A673 (cell line): ENCODE results near the gene TENM3. TPM values are rescaled to one million over a fixed set of nuclear protein-coding genes. Genes with fewer than 3 reads are reported as not detected.

Source experiments
- BruUV-seq: library from RNA; stranded (reverse); fragments of 400-500 nt; replicated peaks from 2 replicates; lab custom pipeline; 2021; lab: Mats Ljungman, UMichigan
- CTCF ChIA-PET: fragments of 300-600 bp; sonication (Branson Sonifier 250); formaldehyde crosslinking; loops from one replicate; lab custom pipeline; 2022; ENCODE audit warnings: antibody characterized with exemption; lab: Charles Lee
- POLR2A ChIA-PET: fragments of 300-600 bp; sonication (Branson Sonifier 250); formaldehyde crosslinking; loops from one replicate; lab custom pipeline; 2022; ENCODE audit warnings: antibody characterized with exemption; ENCODE audit not compliant: low non-redundant PET; lab: Charles Lee
- DNase-seq: peaks from one replicate; pipeline ENCODE4 v3.0.0-alpha.2; 2015; ENCODE audit warnings: low spot score
- H3K27ac ChIP-seq: fragments of 200-600 bp; sonication (generic); 2 replicates; pipeline ENCODE4 v1.5.1; 2016; ENCODE audit warnings: mixed run types, low read depth, mild to moderate bottlenecking, mixed read lengths, antibody characterized with exemption, low read length; ENCODE audit not compliant: poor library complexity, severe bottlenecking
- H3K27me3 ChIP-seq: fragments of 200-600 bp; sonication (generic); replicated peaks from 2 replicates; pipeline ENCODE4 v1.6.1; 2017; ENCODE audit warnings: mixed run types, low read depth, mild to moderate bottlenecking, mixed read lengths, antibody characterized with exemption, low read length; ENCODE audit not compliant: insufficient read depth, poor library complexity
- H3K36me3 ChIP-seq: fragments of 200-600 bp; sonication (generic); 2 replicates; pipeline ENCODE4 v1.6.1; 2016; ENCODE audit warnings: mixed run types, mild to moderate bottlenecking, mixed read lengths, antibody characterized with exemption, low read length; ENCODE audit not compliant: insufficient read depth, poor library complexity, severe bottlenecking
- H3K4me1 ChIP-seq: fragments of 200-600 bp; sonication (generic); 2 replicates; pipeline ENCODE4 v1.6.1; 2017; ENCODE audit warnings: mixed run types, mild to moderate bottlenecking, mixed read lengths, antibody characterized with exemption, low read length; ENCODE audit not compliant: insufficient read depth, poor library complexity, severe bottlenecking
- H3K4me3 ChIP-seq: fragments of 200-600 bp; sonication (generic); 2 replicates; pipeline ENCODE4 v1.5.1; 2016; ENCODE audit warnings: low read depth, mixed run types, mild to moderate bottlenecking, mixed read lengths, low read length; ENCODE audit not compliant: poor library complexity, severe bottlenecking
- H3K9me3 ChIP-seq: fragments of 200-600 bp; sonication (generic); 2 replicates; pipeline ENCODE4 v1.6.1; 2016; ENCODE audit warnings: mixed run types, low read depth, mild to moderate bottlenecking, mixed read lengths, antibody characterized with exemption, low read length; ENCODE audit not compliant: poor library complexity, severe bottlenecking
- EZH2 ChIP-seq: fragments of 200-600 bp; sonication (generic); IDR thresholded peaks from 2 replicates; pipeline ENCODE4 v1.6.1; 2017; ENCODE audit warnings: borderline replicate concordance, low read depth, mild to moderate bottlenecking, mixed read lengths, antibody characterized with exemption, low read length; ENCODE audit not compliant: poor library complexity, severe bottlenecking
- intact Hi-C: fragments of 100-400 bp; cut with micrococcal nuclease; formaldehyde crosslinking; loops from one replicate; pipeline ENCODE4 v1.10.0; 2022; ENCODE audit not compliant: unreplicated experiment
- total RNA-seq: library from RNA; stranded (reverse); gene quantifications from 2 replicates; pipeline ENCODE4 v1.2.3, GENCODE V29; 2021
- TF ChIP-seq, protein P1 (sequence below): fragments of 300-800, 200-600 bp; sonication (generic); conservative IDR thresholded peaks from 2 replicates; pipeline ENCODE4 v1.5.1; 2017; ENCODE audit warnings: low read depth, mild to moderate bottlenecking, antibody characterized with exemption, low read length, moderate library complexity, mixed read lengths

Gene TENM3
- total RNA-seq, 1 experiment from 2014 or later = 26.4 TPM

- ChIA-PET CTCF (no interaction called here), POLR2A (interaction anchor here (0.5 kb wide), 2 partner anchors 185 to 417 kb away, joined by 3 read pairs; no protein-coding TSS in a partner anchor)
- Histone ChIP-seq H3K27ac (peak overlapping the region; percentile 10), H3K27me3 (no peaks in the 10 kb centered on the region), H3K4me1 (peaks cover 19% of the 10 kb centered on the region), H3K4me3 (peak overlapping the region; percentile 13), H3K9me3 (no peaks in the 10 kb centered on the region), H3K36me3 (no peaks in the 10 kb centered on the region)
- DNase-seq = peak; percentile 97
- BruUV-seq = no TSS peak
- intact Hi-C loops = loop anchor here (2.0 kb wide), 1 partner anchor 246 kb away; no protein-coding TSS in a partner anchor
- TF ChIP-seq, protein P1, sequence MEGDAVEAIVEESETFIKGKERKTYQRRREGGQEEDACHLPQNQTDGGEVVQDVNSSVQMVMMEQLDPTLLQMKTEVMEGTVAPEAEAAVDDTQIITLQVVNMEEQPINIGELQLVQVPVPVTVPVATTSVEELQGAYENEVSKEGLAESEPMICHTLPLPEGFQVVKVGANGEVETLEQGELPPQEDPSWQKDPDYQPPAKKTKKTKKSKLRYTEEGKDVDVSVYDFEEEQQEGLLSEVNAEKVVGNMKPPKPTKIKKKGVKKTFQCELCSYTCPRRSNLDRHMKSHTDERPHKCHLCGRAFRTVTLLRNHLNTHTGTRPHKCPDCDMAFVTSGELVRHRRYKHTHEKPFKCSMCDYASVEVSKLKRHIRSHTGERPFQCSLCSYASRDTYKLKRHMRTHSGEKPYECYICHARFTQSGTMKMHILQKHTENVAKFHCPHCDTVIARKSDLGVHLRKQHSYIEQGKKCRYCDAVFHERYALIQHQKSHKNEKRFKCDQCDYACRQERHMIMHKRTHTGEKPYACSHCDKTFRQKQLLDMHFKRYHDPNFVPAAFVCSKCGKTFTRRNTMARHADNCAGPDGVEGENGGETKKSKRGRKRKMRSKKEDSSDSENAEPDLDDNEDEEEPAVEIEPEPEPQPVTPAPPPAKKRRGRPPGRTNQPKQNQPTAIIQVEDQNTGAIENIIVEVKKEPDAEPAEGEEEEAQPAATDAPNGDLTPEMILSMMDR = peak; percentile 49; the same call in 1 of the 2 replicates
- no peak for TF ChIP-seq EZH2
Observed at GRCh38 chr4:182560358-182560757, 317.2 kb downstream of the TENM3 start.

DNA sequence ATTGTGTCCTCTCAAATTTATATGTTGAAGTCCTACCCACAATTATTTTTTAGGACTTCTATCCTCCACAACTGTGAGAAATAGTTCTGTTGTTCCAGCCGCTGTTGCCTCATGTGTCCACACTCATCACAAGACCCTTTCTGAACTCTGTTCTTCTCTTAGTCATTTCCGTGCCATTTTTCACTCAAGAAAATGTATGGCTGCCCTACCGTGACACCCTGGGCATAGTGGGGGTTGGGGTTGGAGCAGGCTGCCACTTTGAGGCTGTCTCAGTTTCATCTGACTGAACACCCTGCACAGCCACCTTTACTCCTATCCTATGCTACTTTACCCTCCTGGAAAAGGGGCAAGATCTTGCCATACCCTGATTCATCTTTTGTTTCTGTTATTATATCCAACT lies 319.1 kb downstream of the TENM3 start:
- Histone ChIP-seq H3K27me3 (no peaks in the 10 kb centered on the region), H3K9me3 (no peaks in the 10 kb centered on the region), H3K36me3 (no peaks in the 10 kb centered on the region), H3K4me3 (no peak overlapping the region), H3K4me1 (peaks cover 14% of the 10 kb centered on the region), H3K27ac (no peak overlapping the region)
- intact Hi-C loops = no loop called here
- TF ChIP-seq, protein P1 = no peak
- no peak for TF ChIP-seq EZH2
- ChIA-PET CTCF (no interaction called here), POLR2A (no interaction called here)
- DNase-seq = no peak
- no TSS peak for BruUV-seq

- POLR2A ChIA-PET = no interaction called here
Observed at GRCh38 chr4:182564724-182565369, 321.6 kb downstream of the TENM3 start.

More at GRCh38 chr4:182564724-182565369, 321.6 kb downstream of the TENM3 start:
- Histone ChIP-seq H3K4me1 (peaks cover 8% of the 10 kb centered on the region), H3K9me3 (no peaks in the 10 kb centered on the region), H3K4me3 (no peak overlapping the region), H3K36me3 (no peaks in the 10 kb centered on the region), H3K27me3 (no peaks in the 10 kb centered on the region), H3K27ac (no peak overlapping the region)
- no TSS peak for BruUV-seq
- CTCF ChIA-PET = no interaction called here
- DNase-seq = no peak
- intact Hi-C loops = no loop called here
- TF ChIP-seq, protein P1 = no peak
- TF ChIP-seq EZH2 = no peak
